Measurements from ENCODE around the gene HNRNPLL. TPM values are rescaled to one million over a fixed set of nuclear protein-coding genes. Genes with fewer than 3 reads are reported as not detected.

HNRNPLL gene
- total and polyA plus RNA-seq, 4 donors: 7.7 to 18.3 (median 13.1) TPM

DNA sequence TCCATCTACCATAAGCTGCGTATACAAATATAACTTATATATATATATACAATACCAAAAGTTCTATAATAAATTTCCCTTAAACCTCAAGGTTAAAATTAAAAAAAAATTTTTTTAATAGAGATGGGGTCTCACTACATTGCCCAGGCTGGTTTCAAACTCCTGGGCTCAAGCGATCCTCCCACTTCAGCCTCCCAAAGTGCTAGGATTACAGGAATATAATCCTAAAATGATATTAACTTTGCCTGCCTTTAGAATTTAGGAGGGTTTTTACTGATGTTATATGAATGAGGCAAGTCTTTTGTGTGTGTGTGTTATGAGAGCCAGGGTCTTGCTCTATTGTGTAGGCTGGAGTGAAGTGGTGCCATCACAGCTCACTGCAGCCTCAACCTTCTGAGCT lies 49.2 kb downstream of the HNRNPLL start:
- Histone ChIP-seq H3K36me3 (ENCODE audit: control insufficient read depth in 4 of 4, insufficient read depth in 3 of 4, low read depth in 1 of 4, low read length in 3 of 4) (no peaks in the 10 kb centered on the region), H3K4me1 (ENCODE audit: control insufficient read depth in 4 of 4, insufficient read depth in 4 of 4, low read length in 3 of 4) (no peaks in the 10 kb centered on the region), H3K4me3 (ENCODE audit: low read depth in 1 of 3, low read length in 3 of 3) (no peak overlapping the region), H3K27me3 (ENCODE audit: control insufficient read depth in 4 of 4, insufficient read depth in 4 of 4, low read length in 3 of 4) (no peaks in the 10 kb centered on the region), H3K9me3 (ENCODE audit: control insufficient read depth in 4 of 4, low read length in 3 of 4) (no peaks in the 10 kb centered on the region), H3K27ac (ENCODE audit: low read depth in 1 of 2, low read length in 2 of 2) (no peak overlapping the region), H3K9ac (ENCODE audit: low read depth in 1 of 2, low read length in 2 of 2) (no peak overlapping the region)
- TF ChIP-seq FOXA2 (IDR thresholded peaks at IDR 0.05): no peak
- no peak for TF ChIP-seq SP1 (IDR thresholded peaks at IDR 0.05)
- TF ChIP-seq FOXA1 (IDR thresholded peaks at IDR 0.05): no peak
- TF ChIP-seq JUND (IDR thresholded peaks at IDR 0.05): no peak
- no peak for TF ChIP-seq GABPA (IDR thresholded peaks at IDR 0.05 in 1 of 2, conservative IDR thresholded peaks at IDR 0.05 in 1 of 2)
- TF ChIP-seq YY1 (IDR thresholded peaks at IDR 0.05): no peak
- TF ChIP-seq RXRA (IDR thresholded peaks at IDR 0.05): no peak
- no peak for TF ChIP-seq RAD21 (IDR thresholded peaks at IDR 0.05)
- no peak for TF ChIP-seq TAF1 (conservative IDR thresholded peaks at IDR 0.05)
- no peak for TF ChIP-seq HNF4G (IDR thresholded peaks at IDR 0.05)
- no peak for TF ChIP-seq ATF3 (IDR thresholded peaks at IDR 0.05)
- no peak for TF ChIP-seq EGR1 (IDR thresholded peaks at IDR 0.05; ENCODE audit: low read depth in 2 of 2)
- TF ChIP-seq HNF4A (conservative IDR thresholded peaks at IDR 0.05): no peak
- TF ChIP-seq, protein P1, sequence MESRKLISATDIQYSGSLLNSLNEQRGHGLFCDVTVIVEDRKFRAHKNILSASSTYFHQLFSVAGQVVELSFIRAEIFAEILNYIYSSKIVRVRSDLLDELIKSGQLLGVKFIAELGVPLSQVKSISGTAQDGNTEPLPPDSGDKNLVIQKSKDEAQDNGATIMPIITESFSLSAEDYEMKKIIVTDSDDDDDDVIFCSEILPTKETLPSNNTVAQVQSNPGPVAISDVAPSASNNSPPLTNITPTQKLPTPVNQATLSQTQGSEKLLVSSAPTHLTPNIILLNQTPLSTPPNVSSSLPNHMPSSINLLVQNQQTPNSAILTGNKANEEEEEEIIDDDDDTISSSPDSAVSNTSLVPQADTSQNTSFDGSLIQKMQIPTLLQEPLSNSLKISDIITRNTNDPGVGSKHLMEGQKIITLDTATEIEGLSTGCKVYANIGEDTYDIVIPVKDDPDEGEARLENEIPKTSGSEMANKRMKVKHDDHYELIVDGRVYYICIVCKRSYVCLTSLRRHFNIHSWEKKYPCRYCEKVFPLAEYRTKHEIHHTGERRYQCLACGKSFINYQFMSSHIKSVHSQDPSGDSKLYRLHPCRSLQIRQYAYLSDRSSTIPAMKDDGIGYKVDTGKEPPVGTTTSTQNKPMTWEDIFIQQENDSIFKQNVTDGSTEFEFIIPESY (IDR thresholded peaks at IDR 0.05): no peak
- TF ChIP-seq, protein P2, sequence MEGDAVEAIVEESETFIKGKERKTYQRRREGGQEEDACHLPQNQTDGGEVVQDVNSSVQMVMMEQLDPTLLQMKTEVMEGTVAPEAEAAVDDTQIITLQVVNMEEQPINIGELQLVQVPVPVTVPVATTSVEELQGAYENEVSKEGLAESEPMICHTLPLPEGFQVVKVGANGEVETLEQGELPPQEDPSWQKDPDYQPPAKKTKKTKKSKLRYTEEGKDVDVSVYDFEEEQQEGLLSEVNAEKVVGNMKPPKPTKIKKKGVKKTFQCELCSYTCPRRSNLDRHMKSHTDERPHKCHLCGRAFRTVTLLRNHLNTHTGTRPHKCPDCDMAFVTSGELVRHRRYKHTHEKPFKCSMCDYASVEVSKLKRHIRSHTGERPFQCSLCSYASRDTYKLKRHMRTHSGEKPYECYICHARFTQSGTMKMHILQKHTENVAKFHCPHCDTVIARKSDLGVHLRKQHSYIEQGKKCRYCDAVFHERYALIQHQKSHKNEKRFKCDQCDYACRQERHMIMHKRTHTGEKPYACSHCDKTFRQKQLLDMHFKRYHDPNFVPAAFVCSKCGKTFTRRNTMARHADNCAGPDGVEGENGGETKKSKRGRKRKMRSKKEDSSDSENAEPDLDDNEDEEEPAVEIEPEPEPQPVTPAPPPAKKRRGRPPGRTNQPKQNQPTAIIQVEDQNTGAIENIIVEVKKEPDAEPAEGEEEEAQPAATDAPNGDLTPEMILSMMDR (IDR thresholded peaks at IDR 0.05; ENCODE audit: low read depth, low read length, missing input control): no peak
- no peak for TF ChIP-seq REST (IDR thresholded peaks at IDR 0.05)
- TF ChIP-seq, protein P3, sequence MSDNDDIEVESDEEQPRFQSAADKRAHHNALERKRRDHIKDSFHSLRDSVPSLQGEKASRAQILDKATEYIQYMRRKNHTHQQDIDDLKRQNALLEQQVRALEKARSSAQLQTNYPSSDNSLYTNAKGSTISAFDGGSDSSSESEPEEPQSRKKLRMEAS (IDR thresholded peaks at IDR 0.05): no peak
- no peak for TF ChIP-seq NR2F2 (IDR thresholded peaks at IDR 0.05)
- no peak for DNase-seq (ENCODE audit: low spot score)
- WGBS: 98% methylated on average over 2 of the region's 2 CpGs

Measured in liver (tissue), 9 donors.